DOHH2 (cell line): ENCODE measurements around the gene REEP1.

Experiments
- H3F3A ChIP-seq: fragments of 200-600 bp; sonication (generic), shearing (Covaris generic); 2 replicates; pipeline ENCODE4 v1.6.0; 2016; ENCODE audit warnings: antibody characterized with exemption, mild to moderate bottlenecking; ENCODE audit not compliant: control insufficient read depth, insufficient read depth
- H3K27ac ChIP-seq: fragments of 200-600 bp; sonication (generic); 2 replicates; pipeline ENCODE4 v1.5.1; 2014; ENCODE audit warnings: low read depth, mild to moderate bottlenecking, low read length, moderate library complexity
- H3K27me3 ChIP-seq: fragments of 200-600 bp; sonication (generic); 2 replicates; pipeline ENCODE4 v1.6.1; 2014; ENCODE audit warnings: mild to moderate bottlenecking, low read length, mixed read lengths; ENCODE audit not compliant: control insufficient read depth
- H3K36me3 ChIP-seq: fragments of 200-600 bp; sonication (generic); 2 replicates; pipeline ENCODE4 v1.6.1; 2014; ENCODE audit warnings: mild to moderate bottlenecking, low read length, moderate library complexity, mixed read lengths; ENCODE audit not compliant: control insufficient read depth
- H3K4me1 ChIP-seq: fragments of 200-600 bp; sonication (generic); 2 replicates; pipeline ENCODE4 v1.6.1; 2014; ENCODE audit warnings: mild to moderate bottlenecking, low read length, mixed read lengths; ENCODE audit not compliant: control insufficient read depth
- H3K4me2 ChIP-seq: fragments of 200-600 bp; sonication (generic); 2 replicates; pipeline ENCODE4 v1.6.0; 2014; ENCODE audit warnings: mild to moderate bottlenecking, low read length, moderate library complexity
- H3K4me3 ChIP-seq: fragments of 200-600 bp; sonication (generic); 2 replicates; pipeline ENCODE4 v1.5.1; 2014; ENCODE audit warnings: mild to moderate bottlenecking, low read length, mixed read lengths
- H3K79me2 ChIP-seq: fragments of 200-600 bp; sonication (generic); 2 replicates; pipeline ENCODE4 v1.6.1; 2014; ENCODE audit warnings: mild to moderate bottlenecking, low read length, mixed read lengths; ENCODE audit not compliant: control insufficient read depth
- H3K9me2 ChIP-seq: fragments of 200-600 bp; sonication (generic); replicated peaks from 2 replicates; pipeline ENCODE4 v1.6.1; 2014; ENCODE audit warnings: mild to moderate bottlenecking, low read length, mixed read lengths; ENCODE audit not compliant: control insufficient read depth
- H3K9me3 ChIP-seq: fragments of 200-600 bp; sonication (generic); 2 replicates; pipeline ENCODE4 v1.6.1; 2014; ENCODE audit warnings: antibody characterized with exemption, low read length, mixed read lengths; ENCODE audit not compliant: control insufficient read depth, insufficient read depth
- H4K20me1 ChIP-seq: fragments of 200-600 bp; sonication (generic); 2 replicates; pipeline ENCODE4 v1.6.0; 2014; ENCODE audit warnings: low read depth, mild to moderate bottlenecking, antibody characterized with exemption, low read length, moderate library complexity; ENCODE audit not compliant: control insufficient read depth, insufficient read depth
- CTCF ChIP-seq: fragments of 200-600 bp; sonication (generic); IDR thresholded peaks from one replicate; pipeline ENCODE4 v1.5.1; 2014; ENCODE audit warnings: antibody characterized with exemption, mild to moderate bottlenecking, low read depth, low read length; ENCODE audit not compliant: poor library complexity, severe bottlenecking
- EZH2phosphoT487 ChIP-seq: fragments of 200-600 bp; sonication (generic); IDR thresholded peaks from 2 replicates; pipeline ENCODE4 v1.6.1; 2017; ENCODE audit warnings: borderline replicate concordance, mild to moderate bottlenecking, antibody characterized with exemption, low read length, moderate library complexity, mixed read lengths

Gene REEP1

GRCh38 chr2:86298411-86299390, 38.7 kb downstream of the REEP1 start:
- Histone ChIP-seq H3K4me2 (no peak overlapping the region), H3K9me3 (no peaks in the 10 kb centered on the region), H4K20me1 (no peaks in the 10 kb centered on the region), H3F3A (no peaks in the 10 kb centered on the region), H3K27me3 (peaks cover 31% of the 10 kb centered on the region), H3K27ac (no peak overlapping the region), H3K79me2 (no peaks in the 10 kb centered on the region), H3K4me1 (no peaks in the 10 kb centered on the region), H3K4me3 (no peak overlapping the region), H3K36me3 (no peaks in the 10 kb centered on the region), H3K9me2 (no peaks in the 10 kb centered on the region)
- TF ChIP-seq CTCF: no peak

- Histone ChIP-seq H3K4me1 (no peaks in the 10 kb centered on the region), H3K4me3 (no peak overlapping the region), H3K27ac (no peak overlapping the region), H4K20me1 (no peaks in the 10 kb centered on the region), H3K36me3 (no peaks in the 10 kb centered on the region), H3K9me2 (no peaks in the 10 kb centered on the region), H3K4me2 (no peak overlapping the region), H3K79me2 (no peaks in the 10 kb centered on the region), H3K9me3 (no peaks in the 10 kb centered on the region), H3K27me3 (peaks cover 35% of the 10 kb centered on the region), H3F3A (no peaks in the 10 kb centered on the region)
- TF ChIP-seq CTCF (peak; percentile 47), EZH2phosphoT487 (no peak)
Measured at GRCh38 chr2:86297382-86298147, 39.9 kb downstream of the REEP1 start.

- H3K27me3 ChIP-seq: peaks cover 31% of the 10 kb centered on the region
- H3K79me2 ChIP-seq: no peaks in the 10 kb centered on the region
- H4K20me1 ChIP-seq: no peaks in the 10 kb centered on the region
- H3K27ac ChIP-seq: no peak overlapping the region
- no peaks in the 10 kb centered on the region for H3K36me3 ChIP-seq
- no peaks in the 10 kb centered on the region for H3F3A ChIP-seq
- H3K9me3 ChIP-seq: no peaks in the 10 kb centered on the region
- H3K4me1 ChIP-seq: no peaks in the 10 kb centered on the region
- H3K9me2 ChIP-seq: no peaks in the 10 kb centered on the region
- TF ChIP-seq EZH2phosphoT487: no peak
- TF ChIP-seq CTCF: no peak
- H3K4me3 ChIP-seq: no peak overlapping the region
- no peak overlapping the region for H3K4me2 ChIP-seq
Measured at GRCh38 chr2:86296947-86297346, 40.5 kb downstream of the REEP1 start.
